ENCODE data around the gene FSTL4.

The FSTL4 gene

GRCh38 chr5:133581918-133582317 lies 30.4 kb downstream of the FSTL4 start:
- Histone ChIP-seq H3K9me2 (ENCODE audit: low read depth, low read length) (no peaks in the 10 kb centered on the region), H3K4me3 (ENCODE audit: low read depth, low read length, poor library complexity, severe bottlenecking) (no peak overlapping the region), H3K4me1 (ENCODE audit: insufficient read depth, low read length, severe bottlenecking) (no peaks in the 10 kb centered on the region), H3F3A (ENCODE audit: insufficient read depth, low read length) (no peaks in the 10 kb centered on the region), H4K20me1 (ENCODE audit: insufficient read depth, low read length) (no peaks in the 10 kb centered on the region), H3K27me3 (ENCODE audit: insufficient read depth, low read length) (no peaks in the 10 kb centered on the region), H3K36me3 (ENCODE audit: insufficient read depth, low read length) (no peaks in the 10 kb centered on the region), H3K4me2 (ENCODE audit: low read length) (no peak overlapping the region), H2AFZ (ENCODE audit: low read length) (no peak overlapping the region), H3K27ac (ENCODE audit: low read depth, low read length, poor library complexity, severe bottlenecking) (no peak overlapping the region), H3K9ac (ENCODE audit: low read length) (no peak overlapping the region), H3K9me3 (ENCODE audit: low read length) (no peaks in the 10 kb centered on the region), H3K79me2 (ENCODE audit: insufficient read depth, low read length) (no peaks in the 10 kb centered on the region)
- TF ChIP-seq EZH2 (IDR thresholded peaks at IDR 0.05; ENCODE audit: borderline replicate concordance, low read length) (no peak), CTCF (IDR thresholded peaks at IDR 0.05; ENCODE audit: low read length) (no peak)

- H3K9ac ChIP-seq (ENCODE audit: low read length), result no peak overlapping the region
- H3K79me2 ChIP-seq (ENCODE audit: insufficient read depth, low read length), result no peaks in the 10 kb centered on the region
- H3K27me3 ChIP-seq (ENCODE audit: insufficient read depth, low read length), result no peaks in the 10 kb centered on the region
- H3F3A ChIP-seq (ENCODE audit: insufficient read depth, low read length), result no peaks in the 10 kb centered on the region
- no peak for TF ChIP-seq EZH2 (IDR thresholded peaks at IDR 0.05; ENCODE audit: borderline replicate concordance, low read length)
- TF ChIP-seq CTCF (IDR thresholded peaks at IDR 0.05; ENCODE audit: low read length), result no peak
- no peaks in the 10 kb centered on the region for H4K20me1 ChIP-seq (ENCODE audit: insufficient read depth, low read length)
- H3K9me3 ChIP-seq (ENCODE audit: low read length), result no peaks in the 10 kb centered on the region
- H3K9me2 ChIP-seq (ENCODE audit: low read depth, low read length), result no peaks in the 10 kb centered on the region
- H3K27ac ChIP-seq (ENCODE audit: low read depth, low read length, poor library complexity, severe bottlenecking), result no peak overlapping the region
- no peaks in the 10 kb centered on the region for H3K4me1 ChIP-seq (ENCODE audit: insufficient read depth, low read length, severe bottlenecking)
- H3K36me3 ChIP-seq (ENCODE audit: insufficient read depth, low read length), result no peaks in the 10 kb centered on the region
- no peak overlapping the region for H2AFZ ChIP-seq (ENCODE audit: low read length)
- H3K4me3 ChIP-seq (ENCODE audit: low read depth, low read length, poor library complexity, severe bottlenecking), result no peak overlapping the region
- no peak overlapping the region for H3K4me2 ChIP-seq (ENCODE audit: low read length)
Observed at GRCh38 chr5:133581348-133581747, 31.0 kb downstream of the FSTL4 start.

GRCh38 chr5:133580618-133581017 lies 31.7 kb downstream of the FSTL4 start:
- H4K20me1 ChIP-seq (ENCODE audit: insufficient read depth, low read length), result no peaks in the 10 kb centered on the region

More at GRCh38 chr5:133580618-133581017, 31.7 kb downstream of the FSTL4 start:
- no peak overlapping the region for H3K27ac ChIP-seq (ENCODE audit: low read depth, low read length, poor library complexity, severe bottlenecking)
- no peaks in the 10 kb centered on the region for H3F3A ChIP-seq (ENCODE audit: insufficient read depth, low read length)
- no peaks in the 10 kb centered on the region for H3K79me2 ChIP-seq (ENCODE audit: insufficient read depth, low read length)
- no peaks in the 10 kb centered on the region for H3K4me1 ChIP-seq (ENCODE audit: insufficient read depth, low read length, severe bottlenecking)
- no peaks in the 10 kb centered on the region for H3K9me2 ChIP-seq (ENCODE audit: low read depth, low read length)
- H2AFZ ChIP-seq (ENCODE audit: low read length), result no peak overlapping the region
- no peak overlapping the region for H3K4me3 ChIP-seq (ENCODE audit: low read depth, low read length, poor library complexity, severe bottlenecking)
- H3K9ac ChIP-seq (ENCODE audit: low read length), result no peak overlapping the region
- no peaks in the 10 kb centered on the region for H3K27me3 ChIP-seq (ENCODE audit: insufficient read depth, low read length)
- H3K9me3 ChIP-seq (ENCODE audit: low read length), result no peaks in the 10 kb centered on the region
- TF ChIP-seq CTCF (IDR thresholded peaks at IDR 0.05; ENCODE audit: low read length) (no peak), EZH2 (IDR thresholded peaks at IDR 0.05; ENCODE audit: borderline replicate concordance, low read length) (no peak)
- H3K4me2 ChIP-seq (ENCODE audit: low read length), result no peak overlapping the region
- no peaks in the 10 kb centered on the region for H3K36me3 ChIP-seq (ENCODE audit: insufficient read depth, low read length)
